H1 (cell line): ENCODE measurements around the gene UBL4A. TPM values are rescaled to one million over a fixed set of nuclear protein-coding genes. Genes with fewer than 3 reads are reported as not detected.

Experiments used
- CTCF ChIA-PET: fragments of 300-600 bp; sonication (Branson Sonifier 250); formaldehyde crosslinking; loops from one replicate; lab custom pipeline; 2021; ENCODE audit not compliant: partially characterized antibody; lab: Charles Lee
- POLR2A ChIA-PET: fragments of 300-600 bp; sonication (Branson Sonifier 250); formaldehyde crosslinking; loops from one replicate; lab custom pipeline; 2021; ENCODE audit warnings: inconsistent platforms; ENCODE audit not compliant: partially characterized antibody; lab: Charles Lee
- DNase-seq, 2 experiments: peaks; one replicate each; pipeline versions ENCODE4 v3.0.0 to v3.0.0-alpha.2; 2010 to 2022; ENCODE audit warnings: low spot score in 2 of 2, low read depth in 1 of 2, mixed read lengths in 1 of 2
- FAIRE-seq: peaks from 2 replicates; lab custom pipeline; 2011; peaks lifted over from hg19 to GRCh38; lab: Jason Lieb, UNC
- H2AFZ ChIP-seq: 2 replicates; pipeline ENCODE4 v1.8.1; 2012; ENCODE audit warnings: low read length, inconsistent platforms
- H2AK5ac ChIP-seq: 2 replicates; pipeline ENCODE4 v1.6.1; 2013; ENCODE audit warnings: low read depth, low read length
- H2BK120ac ChIP-seq: replicated peaks from 2 replicates; pipeline ENCODE3; 2013; ENCODE audit warnings: low read depth, low read length, inconsistent platforms
- H2BK12ac ChIP-seq: 2 replicates; pipeline ENCODE4 v1.6.1; 2013; ENCODE audit warnings: low read depth, low read length
- H2BK15ac ChIP-seq: 2 replicates; pipeline ENCODE4 v1.6.1; 2013; ENCODE audit warnings: low read length
- H2BK20ac ChIP-seq: 2 replicates; pipeline ENCODE4 v1.6.1; 2013; ENCODE audit warnings: low read length
- H2BK5ac ChIP-seq: 2 replicates; pipeline ENCODE4 v1.6.1; 2013; ENCODE audit warnings: low read depth, low read length
- H3K14ac ChIP-seq: 2 replicates; pipeline ENCODE4 v1.6.1; 2013; ENCODE audit warnings: inconsistent platforms; ENCODE audit not compliant: insufficient read length
- H3K18ac ChIP-seq: 2 replicates; pipeline ENCODE4 v1.6.1; 2013; ENCODE audit warnings: low read length; ENCODE audit errors: extremely low read depth
- H3K23ac ChIP-seq: 2 replicates; pipeline ENCODE4 v1.6.1; 2013; ENCODE audit warnings: inconsistent platforms; ENCODE audit not compliant: insufficient read length
- H3K23me2 ChIP-seq: 2 replicates; pipeline ENCODE4 v1.6.1; 2013; ENCODE audit warnings: low read depth, low read length
- H3K27ac ChIP-seq: 2 replicates; pipeline ENCODE4 v1.6.1; 2011; ENCODE audit warnings: low read depth, low read length, inconsistent platforms
- H3K27me3 ChIP-seq, 4 experiments: replicated peaks in 1 of 4; 1 replicate in 1 of 4; 2 replicates in 3 of 4; pipeline versions ENCODE4 v1.6.1 to v1.8.1; 2011 to 2013; ENCODE audit warnings: low read length in 3 of 4, mild to moderate bottlenecking in 3 of 4, inconsistent platforms in 2 of 4, mixed read lengths in 2 of 4, moderate library complexity in 1 of 4; ENCODE audit not compliant: control insufficient read depth in 3 of 4, insufficient read depth in 3 of 4; ENCODE audit errors: extremely low read depth in 1 of 4
- H3K36me3 ChIP-seq, 4 experiments: 2 replicates each; pipeline versions ENCODE4 v1.6.1 to v1.8.1; 2011 to 2013; ENCODE audit warnings: mild to moderate bottlenecking in 4 of 4, low read length in 3 of 4, moderate library complexity in 2 of 4, control low read depth in 1 of 4, inconsistent platforms in 1 of 4; ENCODE audit not compliant: insufficient read depth in 4 of 4, control insufficient read depth in 2 of 4
- H3K4ac ChIP-seq: replicated peaks from 2 replicates; pipeline ENCODE3; 2013; ENCODE audit warnings: low read length, low read depth, mixed read lengths, inconsistent platforms; ENCODE audit not compliant: insufficient read length
- H3K4me1 ChIP-seq, 4 experiments: replicated peaks in 1 of 4; 1 replicate in 1 of 4; 2 replicates in 3 of 4; pipeline versions ENCODE4 v1.6.1 to v1.8.1; 2011 to 2013; ENCODE audit warnings: low read length in 3 of 4, inconsistent platforms in 2 of 4, mixed read lengths in 1 of 4; ENCODE audit not compliant: insufficient read depth in 4 of 4, control insufficient read depth in 3 of 4
- H3K4me2 ChIP-seq, 2 experiments: 2 replicates each; pipeline versions ENCODE4 v1.6.1 to v1.8.1; 2011 to 2013; ENCODE audit warnings: low read depth in 2 of 2, low read length in 2 of 2, control low read depth in 1 of 2, inconsistent platforms in 1 of 2, mild to moderate bottlenecking in 1 of 2; ENCODE audit not compliant: insufficient read depth in 1 of 2
- H3K4me3 ChIP-seq, 4 experiments: fragments of 200-600, 300-600 bp in 1 of 4; sonication (generic), shearing (Covaris generic), sonication (Bioruptor Twin) in 1 of 4; 2 replicates each; pipeline versions ENCODE4 v1.5.1 to v1.8.1; 2011 to 2016; ENCODE audit warnings: low read length in 4 of 4, low read depth in 3 of 4, control low read depth in 2 of 4, inconsistent platforms in 2 of 4, mild to moderate bottlenecking in 2 of 4, mixed read lengths in 1 of 4, moderate library complexity in 1 of 4; ENCODE audit not compliant: insufficient read depth in 2 of 4; ENCODE audit errors: extremely low read depth in 1 of 4
- H3K56ac ChIP-seq: replicated peaks from 2 replicates; pipeline ENCODE3; 2013; ENCODE audit warnings: low read depth, mild to moderate bottlenecking, mixed read lengths, low read length, inconsistent platforms; ENCODE audit not compliant: insufficient read length
- H3K79me1 ChIP-seq: 2 replicates; pipeline ENCODE4 v1.6.1; 2013; ENCODE audit warnings: low read depth, low read length, control low read depth
- H3K79me2 ChIP-seq, 2 experiments: 2 replicates each; pipeline versions ENCODE4 v1.6.1 to v1.8.1; 2012 to 2013; ENCODE audit warnings: low read length in 2 of 2, mild to moderate bottlenecking in 2 of 2, inconsistent platforms in 1 of 2; ENCODE audit not compliant: insufficient read depth in 2 of 2, control insufficient read depth in 1 of 2
- H3K9ac ChIP-seq, 4 experiments: replicated peaks in 1 of 4; 1 replicate in 1 of 4; 2 replicates in 3 of 4; pipeline versions ENCODE4 v1.6.1 to v1.8.1; 2011 to 2013; ENCODE audit warnings: low read depth in 3 of 4, low read length in 3 of 4, control low read depth in 2 of 4, mild to moderate bottlenecking in 2 of 4, moderate library complexity in 2 of 4, inconsistent platforms in 1 of 4; ENCODE audit errors: extremely low read depth in 1 of 4
- H3K9me3 ChIP-seq, 2 experiments: 2 replicates each; pipeline versions ENCODE4 v1.6.1 to v1.8.1; 2012 to 2013; ENCODE audit warnings: mild to moderate bottlenecking in 2 of 2, moderate library complexity in 2 of 2, control low read depth in 1 of 2, inconsistent platforms in 1 of 2, low read depth in 1 of 2, low read length in 1 of 2, mixed read lengths in 1 of 2; ENCODE audit not compliant: insufficient read depth in 2 of 2
- H4K20me1 ChIP-seq, 2 experiments: replicated peaks in 1 of 2; 2 replicates each; pipeline versions ENCODE3 to v1.8.1; 2011 to 2013; ENCODE audit warnings: inconsistent platforms in 2 of 2, low read length in 2 of 2, mild to moderate bottlenecking in 1 of 2; ENCODE audit not compliant: insufficient read depth in 2 of 2, control insufficient read depth in 1 of 2
- H4K5ac ChIP-seq: 2 replicates; pipeline ENCODE4 v1.6.1; 2013; ENCODE audit warnings: low read length, low read depth, mixed read lengths, inconsistent platforms; ENCODE audit not compliant: insufficient read length
- H4K8ac ChIP-seq: 2 replicates; pipeline ENCODE4 v1.8.0; 2013; ENCODE audit warnings: mild to moderate bottlenecking, moderate library complexity, low read length, inconsistent platforms; ENCODE audit not compliant: insufficient read depth; ENCODE audit errors: extremely low read depth
- H4K91ac ChIP-seq: replicated peaks from 2 replicates; pipeline ENCODE3; 2013; ENCODE audit warnings: low read length, mixed read lengths, inconsistent platforms; ENCODE audit not compliant: insufficient read length
- BCL11A ChIP-seq, 2 experiments: IDR thresholded peaks; one replicate each; pipeline ENCODE4 v1.6.1; 2011; ENCODE audit warnings: low read depth in 2 of 2, low read length in 2 of 2, mild to moderate bottlenecking in 2 of 2
- CHD2 ChIP-seq: IDR thresholded peaks from 2 replicates; pipeline ENCODE4 v1.6.1; 2012; ENCODE audit warnings: low read length, improper control_type of control experiment
- EP300 ChIP-seq, 2 experiments: IDR thresholded peaks; 1 replicate in 1 of 2; 2 replicates in 1 of 2; pipeline ENCODE4 v1.6.1; 2011 to 2012; ENCODE audit warnings: low read depth in 2 of 2, low read length in 2 of 2, mild to moderate bottlenecking in 2 of 2, borderline replicate concordance in 1 of 2, inconsistent platforms in 1 of 2, moderate library complexity in 1 of 2
- POLR2A ChIP-seq, 2 experiments: IDR thresholded peaks; 1 replicate in 1 of 2; 2 replicates in 1 of 2; pipeline ENCODE4 v1.6.1; 2011; ENCODE audit warnings: low read depth in 2 of 2, low read length in 2 of 2, mild to moderate bottlenecking in 2 of 2; ENCODE audit errors: control extremely low read depth in 1 of 2
- TCF12 ChIP-seq: IDR thresholded peaks from 2 replicates; pipeline ENCODE4 v1.6.1; 2011; ENCODE audit warnings: low read depth, mild to moderate bottlenecking, low read length
- USF2 ChIP-seq: IDR thresholded peaks from 2 replicates; pipeline ENCODE4 v1.6.1; 2011; ENCODE audit warnings: low read length, improper control_type of control experiment
- ZNF274 ChIP-seq: IDR thresholded peaks from 2 replicates; pipeline ENCODE4 v1.7.0; 2012; ENCODE audit warnings: low read length, borderline replicate concordance; ENCODE audit errors: extremely low read depth
- WGBS, 2 experiments: shearing (Covaris generic) in 1 of 2; methylation state at CpG; one replicate each; pipeline versions ENCODE4 v1.1.6 to v1.1.7; 2013 to 2015; ENCODE audit warnings: low lambda C conversion rate in 2 of 2, mixed read lengths in 2 of 2, inconsistent platforms in 1 of 2, low coverage in 1 of 2, missing lambda C conversion rate in 1 of 2; ENCODE audit not compliant: insufficient replicate concordance in 2 of 2, insufficient coverage in 1 of 2, insufficient read length in 1 of 2; ENCODE audit errors: extremely low coverage in 1 of 2, missing lambda C conversion rate in 1 of 2; 5-methylcytosine and 5-hydroxymethylcytosine counted together
- polyA plus RNA-seq, 7 experiments: library from polyadenylated mRNA; depleted of rRNA in 3 of 7; stranded (reverse) in 5 of 7; unstranded in 2 of 7; fragments of >200 nt in 5 of 7; fragments of 200-250 nt in 2 of 7; gene quantifications; 1 replicate in 5 of 7; 2 replicates in 1 of 7; 4 replicates in 1 of 7; pipeline versions ENCODE4 v1.2.1 to v1.2.3, GENCODE V29; 2011 to 2013; ENCODE audit warnings: missing spikeins in 2 of 7, mixed read lengths in 2 of 7
- total RNA-seq: library from RNA; stranded (reverse); fragmentation: NEBNext Ultra II Directional; extraction: Animal tissue kit (Norgen Biotek cat#: 25700); gene quantifications from 2 replicates; pipeline ENCODE4 v1.2.1, GENCODE V29; 2021

Gene UBL4A
- total and polyA plus RNA-seq, 2 of the 8 experiments (the other 6 are each of a cell fraction or from before 2014, with no cell fraction given): 23.1 to 31.7 TPM

- H2AFZ ChIP-seq: no peak overlapping the region
- H3K36me3 ChIP-seq: no peaks in the 10 kb centered on the region; a peak in 1 of 8 replicates
- no peak overlapping the region for H3K56ac ChIP-seq
- H4K5ac ChIP-seq: no peak overlapping the region
- no peak overlapping the region for H3K4ac ChIP-seq
- no peaks in the 10 kb centered on the region for H3K79me1 ChIP-seq
- no peaks in the 10 kb centered on the region for H3K4me1 ChIP-seq
- no peaks in the 10 kb centered on the region for H3K23me2 ChIP-seq
- H3K4me3 ChIP-seq: no peak overlapping the region
- ChIA-PET CTCF (interaction anchor here (0.7 to 1.1 kb wide), 2 partner anchors 21 to 77 kb away, joined by 3 to 5 read pairs; no protein-coding TSS in a partner anchor), POLR2A (interaction anchor here (0.7 kb wide), 1 partner anchor 13 kb away, joined by 3 read pairs; the partner anchor contains the start of gene FAM3A)
- no peak overlapping the region for H3K18ac ChIP-seq
- H2BK20ac ChIP-seq: no peak overlapping the region
- TF ChIP-seq POLR2A (IDR thresholded peaks at IDR 0.05; ENCODE audit: control extremely low read depth in 1 of 2, low read depth in 2 of 2, low read length in 2 of 2) (no peak), TCF12 (no peak), BCL11A (IDR thresholded peaks at IDR 0.05; ENCODE audit: low read depth in 2 of 2, low read length in 2 of 2) (no peak), USF2 (no peak), CHD2 (no peak), ZNF274 (no peak), EP300 (IDR thresholded peaks at IDR 0.05; ENCODE audit: borderline replicate concordance in 1 of 2, low read depth in 2 of 2, low read length in 2 of 2) (no peak)
- no peak overlapping the region for H3K4me2 ChIP-seq
- no peak overlapping the region for H3K14ac ChIP-seq
- WGBS, 2 experiments: 94% methylated on average over 3 of the region's 3 CpGs; no CpG with 5 or more reads in 1 of the 2 experiments
- H4K8ac ChIP-seq: no peak overlapping the region
- no peak overlapping the region for H4K91ac ChIP-seq
- no peaks in the 10 kb centered on the region for H3K9me3 ChIP-seq
- no peak overlapping the region for H2BK15ac ChIP-seq
- DNase-seq (no peak), FAIRE-seq (no peak)
- H4K20me1 ChIP-seq: no peaks in the 10 kb centered on the region
- H2BK5ac ChIP-seq: no peak overlapping the region
- no peak overlapping the region for H2AK5ac ChIP-seq
- no peaks in the 10 kb centered on the region for H3K79me2 ChIP-seq
- no peak overlapping the region for H3K27ac ChIP-seq
- H2BK12ac ChIP-seq: no peak overlapping the region
- no peak overlapping the region for H2BK120ac ChIP-seq
- H3K23ac ChIP-seq: no peak overlapping the region
- no peak overlapping the region for H3K9ac ChIP-seq
- no peaks in the 10 kb centered on the region for H3K27me3 ChIP-seq
Observed at GRCh38 chrX:154502989-154503388, 16.6 kb upstream of the UBL4A start.
